Mucosa of stomach (tissue), 1 donor: ENCODE measurements around the gene ERN1.
"Not testable (repeated sequence)": the region's sequence is repeated elsewhere in the genome, so short reads cannot be mapped to it uniquely, and the experiment has no call there.

Experiments
- H3K27me3 ChIP-seq: one replicate; pipeline ENCODE4 v1.7.0; 2013; ENCODE audit warnings: mild to moderate bottlenecking, low read length; ENCODE audit not compliant: control insufficient read depth, insufficient read depth
- H3K36me3 ChIP-seq: one replicate; pipeline ENCODE4 v1.7.0; 2013; ENCODE audit warnings: low read length; ENCODE audit not compliant: control insufficient read depth, insufficient read depth
- H3K4me1 ChIP-seq: one replicate; pipeline ENCODE4 v1.7.0; 2013; ENCODE audit warnings: mild to moderate bottlenecking, low read length; ENCODE audit not compliant: control insufficient read depth, insufficient read depth
- H3K4me3 ChIP-seq: one replicate; pipeline ENCODE4 v1.7.0; 2013; ENCODE audit warnings: low read length
- H3K9ac ChIP-seq: one replicate; pipeline ENCODE4 v1.7.0; 2013; ENCODE audit warnings: mild to moderate bottlenecking, low read length, moderate library complexity
- H3K9me3 ChIP-seq: one replicate; pipeline ENCODE4 v1.7.0; 2013; ENCODE audit warnings: mild to moderate bottlenecking, low read length, moderate library complexity; ENCODE audit not compliant: control insufficient read depth
- donor health status: Pancreatic carcinoma.

ERN1 gene

DNA sequence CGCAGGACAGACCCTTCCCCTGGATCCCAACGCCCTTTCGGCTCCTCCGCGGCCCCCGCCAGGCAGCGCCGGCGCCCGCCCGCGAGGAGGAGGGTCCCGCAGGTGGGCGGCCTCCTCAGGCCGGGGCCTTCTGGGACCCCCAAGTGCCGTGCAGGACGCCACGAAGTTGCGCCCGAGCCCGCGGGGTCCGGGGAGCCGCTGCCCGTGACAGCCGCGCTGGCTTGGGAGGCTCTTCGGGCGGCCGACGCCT is 504 bp downstream of the ERN1 start:
- Histone ChIP-seq H3K27me3 (no peaks in the 10 kb centered on the region), H3K9me3 (no peaks in the 10 kb centered on the region), H3K4me3 (peak overlapping the region; percentile 42), H3K4me1 (peaks cover 7% of the 10 kb centered on the region), H3K9ac (peak overlapping the region; percentile 92), H3K36me3 (no peaks in the 10 kb centered on the region)

DNA sequence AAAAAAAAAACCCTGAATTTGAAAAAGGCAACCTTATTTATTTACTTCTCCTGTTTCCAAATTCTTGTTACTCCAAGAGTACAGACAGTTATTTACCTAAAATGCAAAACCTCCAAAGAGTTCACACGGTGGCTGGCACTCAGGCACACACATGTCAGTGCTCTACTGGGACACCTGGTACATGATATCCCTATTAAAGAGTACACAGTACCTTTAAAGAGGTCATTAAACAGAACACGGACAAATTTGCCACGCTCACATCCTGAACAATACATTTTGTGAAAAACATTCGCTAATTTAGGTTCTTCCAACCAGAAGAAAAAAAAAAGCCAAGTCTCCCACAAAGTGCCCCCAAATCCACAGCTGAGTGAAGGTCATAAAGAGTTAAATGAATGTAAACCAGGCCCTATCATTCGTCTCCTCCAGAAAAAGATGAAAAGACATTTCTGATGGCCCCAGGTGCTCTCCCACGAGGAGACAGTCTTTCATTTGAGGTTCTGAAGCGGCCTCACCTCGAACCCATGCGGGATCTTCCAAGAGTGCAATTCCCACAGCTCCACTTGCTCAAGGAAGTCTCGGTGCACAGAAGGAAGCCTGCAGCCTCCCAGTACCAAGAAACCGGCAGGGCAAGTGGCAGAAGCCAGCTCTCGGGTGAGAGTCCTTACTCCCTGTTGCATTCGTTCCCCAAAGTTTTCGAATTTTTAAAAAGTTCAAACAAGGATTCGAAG is 993 bp downstream of the ERN1 start:
- Histone ChIP-seq H3K4me1 (peaks cover 7% of the 10 kb centered on the region), H3K9ac (peak overlapping the region; percentile 92)

DNA sequence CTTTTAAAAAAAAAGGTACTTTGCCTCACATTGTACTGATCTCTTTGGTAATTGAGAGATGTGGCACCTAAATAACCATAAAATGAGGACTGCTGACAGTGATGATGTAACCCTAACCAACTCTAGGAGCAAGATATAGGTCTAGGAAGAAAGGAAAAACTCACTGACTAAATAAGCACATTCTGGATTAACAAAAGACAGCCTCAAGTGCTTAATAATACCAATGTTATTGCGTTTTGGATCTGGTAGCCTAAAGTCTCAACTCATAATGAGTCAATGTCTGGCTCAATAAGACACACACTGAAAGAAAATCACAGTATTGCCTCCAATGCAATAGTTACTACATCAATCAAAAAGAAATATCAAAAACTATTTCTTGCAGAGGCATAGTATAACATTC is 3.0 kb downstream of the ERN1 start:
- H3K4me3 ChIP-seq = no peak overlapping the region
- no peaks in the 10 kb centered on the region for H3K9me3 ChIP-seq
- H3K27me3 ChIP-seq = no peaks in the 10 kb centered on the region

More for the DNA sequence above, 993 bp downstream of the ERN1 start:
- Histone ChIP-seq H3K36me3 (no peaks in the 10 kb centered on the region), H3K4me3 (peak overlapping the region; percentile 42), H3K27me3 (no peaks in the 10 kb centered on the region), H3K9me3 (no peaks in the 10 kb centered on the region)

GRCh38 chr17:64125937-64126336 is 4.0 kb downstream of the ERN1 start:
- peaks cover 13% of the 10 kb centered on the region for H3K4me1 ChIP-seq
- H3K9me3 ChIP-seq = no peaks in the 10 kb centered on the region
- no peaks in the 10 kb centered on the region for H3K36me3 ChIP-seq
- H3K9ac ChIP-seq = no peak overlapping the region
- no peak overlapping the region for H3K4me3 ChIP-seq
- no peaks in the 10 kb centered on the region for H3K27me3 ChIP-seq

More for the DNA sequence above, 3.0 kb downstream of the ERN1 start:
- H3K9ac ChIP-seq = no peak overlapping the region
- no peaks in the 10 kb centered on the region for H3K36me3 ChIP-seq
- peaks cover 11% of the 10 kb centered on the region for H3K4me1 ChIP-seq

- Histone ChIP-seq H3K4me1 (peaks cover 17% of the 10 kb centered on the region), H3K27me3 (no peaks in the 10 kb centered on the region)
These were observed 5.3 kb downstream of the ERN1 start for GRCh38 chr17:64124609-64125008.

DNA sequence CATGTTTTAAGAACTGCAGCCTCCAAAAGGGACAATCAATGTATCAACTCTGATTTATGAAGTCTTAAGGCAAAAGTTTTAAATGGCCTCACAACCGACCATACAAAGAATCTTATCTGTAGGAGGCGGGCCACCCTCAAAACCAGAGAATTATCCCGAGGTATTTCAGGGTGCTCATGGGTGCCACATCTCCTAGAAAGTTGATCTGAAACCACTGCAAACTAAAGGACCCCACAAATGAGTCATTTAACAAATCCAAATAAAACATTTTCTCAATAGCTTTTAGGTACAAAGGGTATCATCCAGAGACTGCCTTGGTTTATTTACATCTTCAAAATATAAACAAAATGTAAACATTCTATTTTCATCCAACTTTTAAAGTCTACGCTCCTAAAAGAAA is 6.8 kb downstream of the ERN1 start:
- no peaks in the 10 kb centered on the region for H3K36me3 ChIP-seq
- no peak overlapping the region for H3K4me3 ChIP-seq
- H3K9ac ChIP-seq = no peak overlapping the region
- H3K4me1 ChIP-seq = peaks cover 26% of the 10 kb centered on the region
- H3K9me3 ChIP-seq = no peaks in the 10 kb centered on the region
- H3K27me3 ChIP-seq = no peaks in the 10 kb centered on the region

More at GRCh38 chr17:64124609-64125008, 5.3 kb downstream of the ERN1 start:
- no peak overlapping the region for H3K4me3 ChIP-seq
- no peaks in the 10 kb centered on the region for H3K9me3 ChIP-seq
- no peaks in the 10 kb centered on the region for H3K36me3 ChIP-seq
- no peak overlapping the region for H3K9ac ChIP-seq

GRCh38 chr17:64120972-64121786 is 8.8 kb downstream of the ERN1 start:
- not testable (repeated sequence) for H3K27me3 ChIP-seq, H3K36me3 ChIP-seq, H3K4me3 ChIP-seq, H3K9ac ChIP-seq, H3K9me3 ChIP-seq
- peaks cover 39% of the 10 kb centered on the region for H3K4me1 ChIP-seq

GRCh38 chr17:64120159-64120810 is 9.7 kb downstream of the ERN1 start:
- no peaks in the 10 kb centered on the region for H3K9me3 ChIP-seq
- no peak overlapping the region for H3K4me3 ChIP-seq
- no peaks in the 10 kb centered on the region for H3K27me3 ChIP-seq
- H3K36me3 ChIP-seq = no peaks in the 10 kb centered on the region
- peaks cover 48% of the 10 kb centered on the region for H3K4me1 ChIP-seq
- H3K9ac ChIP-seq = no peak overlapping the region

DNA sequence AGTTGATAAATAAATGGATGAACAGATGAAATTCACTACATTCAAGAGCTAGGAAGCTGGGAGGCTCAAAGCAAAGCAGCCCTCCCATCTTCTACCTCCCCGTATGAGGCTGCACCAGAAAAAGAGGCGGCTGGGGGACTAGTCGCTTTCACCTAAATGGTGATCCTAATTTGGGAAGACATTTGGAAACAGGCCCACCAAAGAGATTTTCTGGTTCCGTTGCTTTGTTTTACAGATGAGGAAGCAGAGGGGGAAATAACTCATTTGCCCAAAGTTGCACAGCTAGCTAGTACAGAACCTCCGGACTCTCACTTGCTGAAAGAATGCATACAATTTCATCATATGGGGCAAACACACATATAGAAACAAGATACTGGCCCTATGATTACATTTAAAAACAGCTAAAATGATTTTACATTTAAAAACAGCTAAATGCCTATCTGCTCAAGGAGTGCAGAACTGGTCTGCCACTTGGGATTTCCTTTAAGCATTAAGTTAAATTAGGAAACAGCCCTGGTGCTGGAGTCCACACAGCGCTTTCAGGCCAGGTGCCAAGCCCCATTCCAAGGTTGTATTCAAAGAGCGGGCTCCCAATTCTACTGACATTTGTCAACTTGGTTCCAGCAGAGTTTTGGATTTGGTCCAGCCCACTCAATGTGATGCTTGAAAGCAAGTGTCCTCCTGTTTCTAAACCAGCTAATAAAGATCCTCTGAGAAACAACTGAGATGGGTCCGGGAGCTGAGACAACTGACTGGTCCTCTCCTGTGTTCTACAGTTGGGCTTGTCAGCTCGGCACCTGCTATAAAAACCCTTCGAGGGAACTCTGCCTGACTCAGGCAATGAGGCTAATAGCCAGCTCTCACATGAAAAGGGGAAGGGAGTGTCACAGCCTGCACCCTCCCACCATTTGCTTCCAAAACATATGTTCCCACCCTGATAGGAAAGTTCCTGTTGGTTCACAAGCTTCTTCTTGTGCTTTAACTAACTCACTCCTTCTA is 11.7 kb downstream of the ERN1 start:
- H3K36me3 ChIP-seq = no peaks in the 10 kb centered on the region
- no peaks in the 10 kb centered on the region for H3K27me3 ChIP-seq
- no peaks in the 10 kb centered on the region for H3K9me3 ChIP-seq
- H3K4me1 ChIP-seq = peaks cover 62% of the 10 kb centered on the region
- H3K4me3 ChIP-seq = no peak overlapping the region
- H3K9ac ChIP-seq = no peak overlapping the region

DNA sequence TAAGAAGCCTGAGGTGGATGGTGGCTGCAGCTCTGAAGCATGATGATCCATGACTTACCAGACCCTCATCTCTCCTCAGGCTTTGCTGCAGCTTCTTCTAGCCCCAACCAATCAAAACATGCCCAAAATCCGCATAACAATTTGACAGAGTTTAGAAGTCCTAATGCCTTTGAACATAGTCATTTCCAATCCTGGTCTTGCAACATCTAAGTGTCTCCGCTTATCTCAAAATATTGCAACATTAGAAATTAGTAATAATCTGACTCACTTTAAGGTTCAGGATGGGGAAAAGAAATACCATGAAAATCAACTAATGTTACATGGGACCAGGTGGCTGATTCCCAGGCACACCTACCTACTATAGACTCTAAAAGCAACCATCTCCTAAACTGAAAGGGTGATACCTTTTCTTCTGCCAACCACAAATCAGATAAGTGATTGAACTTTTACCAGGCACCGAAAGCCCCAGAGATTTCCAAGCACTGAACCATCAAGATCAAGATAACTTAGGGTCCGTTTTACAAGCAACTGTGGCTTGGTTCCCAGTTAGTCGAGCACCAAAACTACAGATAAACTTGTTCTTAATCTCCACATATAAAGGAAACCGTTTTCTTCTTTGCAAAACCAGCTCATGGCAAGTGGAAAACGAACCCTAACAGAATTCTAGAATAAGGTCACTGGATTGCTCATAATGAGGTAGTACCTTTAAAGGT is 14.0 kb downstream of the ERN1 start:
- H3K36me3 ChIP-seq = no peaks in the 10 kb centered on the region
- H3K27me3 ChIP-seq = no peaks in the 10 kb centered on the region
- no peak overlapping the region for H3K9ac ChIP-seq
- peaks cover 56% of the 10 kb centered on the region for H3K4me1 ChIP-seq
- H3K9me3 ChIP-seq = no peaks in the 10 kb centered on the region
- no peak overlapping the region for H3K4me3 ChIP-seq

DNA sequence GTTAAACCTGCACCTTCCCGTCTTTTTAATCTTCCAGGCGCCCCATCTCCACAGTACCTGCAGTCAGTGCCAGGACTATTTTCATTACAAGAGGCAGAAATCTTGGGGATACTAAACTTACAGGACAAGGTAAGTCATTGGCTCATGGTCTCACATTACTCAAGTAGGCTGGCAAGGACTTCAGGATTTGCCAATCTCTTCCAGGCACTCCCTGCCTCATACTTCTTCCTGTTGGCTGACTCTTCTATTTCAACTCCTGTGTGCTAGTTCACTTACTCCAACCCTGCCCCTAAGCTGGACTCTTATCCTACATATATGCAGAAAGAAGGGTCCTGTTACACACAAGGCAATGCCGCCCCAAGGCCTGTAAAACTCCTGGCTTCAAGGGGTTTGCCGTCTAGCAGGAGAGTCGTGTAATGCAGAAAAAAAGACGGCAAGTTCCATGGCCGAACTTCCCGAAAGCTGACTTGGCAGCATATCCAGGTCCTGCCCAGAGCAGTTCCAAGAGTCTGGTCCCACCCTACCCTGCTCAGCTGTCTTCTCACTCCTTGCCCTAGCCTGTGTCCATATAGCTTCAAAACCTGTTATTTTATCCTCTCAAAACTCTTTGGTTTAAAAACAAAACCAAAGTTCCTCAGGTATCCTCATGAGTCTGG is 14.8 kb downstream of the ERN1 start:
- Histone ChIP-seq H3K27me3 (no peaks in the 10 kb centered on the region), H3K36me3 (no peaks in the 10 kb centered on the region), H3K9ac (no peak overlapping the region), H3K9me3 (no peaks in the 10 kb centered on the region), H3K4me3 (no peak overlapping the region), H3K4me1 (peaks cover 48% of the 10 kb centered on the region)
